B cell (primary cell): ENCODE results near the gene PROCA1. TPM values are rescaled to one million over a fixed set of nuclear protein-coding genes. Genes with fewer than 3 reads are reported as not detected.

Source experiments
- ATAC-seq: fragments of 200-7000 bp; cut with Tn5 transposase; one replicate; pipeline ENCODE4 v1.10.0; 2021; ENCODE audit warnings: low read depth, mild to moderate bottlenecking, moderate number of reproducible peaks, moderate library complexity
- CTCF ChIA-PET: fragments of 350-600 bp; sonication (Branson Sonifier 250); formaldehyde crosslinking; loops from one replicate; lab custom pipeline; 2021; ENCODE audit warnings: antibody characterized with exemption, inconsistent platforms; lab: Charles Lee
- POLR2A ChIA-PET: fragments of 350-600 bp; sonication (Branson Sonifier 250); formaldehyde crosslinking; loops from one replicate; lab custom pipeline; 2021; ENCODE audit warnings: antibody characterized with exemption; lab: Charles Lee
- DNase-seq: peaks from one replicate; pipeline ENCODE4 v3.0.0; 2013
- H2AFZ ChIP-seq: 2 replicates; pipeline ENCODE4 v1.6.1; 2012; ENCODE audit warnings: mild to moderate bottlenecking, low read depth, low read length; ENCODE audit not compliant: insufficient read depth, poor library complexity, severe bottlenecking
- H3K27ac ChIP-seq, 2 donors: 1 replicate in 1 of 2; 2 replicates in 1 of 2; pipeline ENCODE4 v1.5.1; 2012 to 2013; ENCODE audit warnings: low read length in 2 of 2, mild to moderate bottlenecking in 2 of 2, moderate library complexity in 1 of 2
- H3K27me3 ChIP-seq, 4 experiments: fragments of 200-600 bp in 1 of 4; sonication (generic) in 1 of 4; replicated peaks in 1 of 4; 1 replicate in 2 of 4; 2 replicates in 2 of 4; pipeline versions ENCODE4 v1.6.1 to v1.7.0; 2013 to 2016; ENCODE audit warnings: low read length in 3 of 4, mild to moderate bottlenecking in 2 of 4, mixed read lengths in 1 of 4, moderate library complexity in 1 of 4; ENCODE audit not compliant: insufficient read depth in 4 of 4, control insufficient read depth in 3 of 4; ENCODE audit errors: control extremely low read depth in 1 of 4
- H3K36me3 ChIP-seq, 2 experiments: replicated peaks in 1 of 2; 1 replicate in 1 of 2; 2 replicates in 1 of 2; pipeline versions ENCODE4 v1.6.1 to v1.7.1; 2013; ENCODE audit warnings: low read length in 1 of 2; ENCODE audit not compliant: insufficient read depth in 2 of 2, control insufficient read depth in 1 of 2; ENCODE audit errors: control extremely low read depth in 1 of 2, extremely low read depth in 1 of 2
- H3K4me1 ChIP-seq, 2 donors: fragments of 200-600 bp in 1 of 2; sonication (generic) in 1 of 2; 1 replicate in 1 of 2; 2 replicates in 1 of 2; pipeline versions ENCODE4 v1.5.1 to v1.6.1; 2013 to 2017; ENCODE audit warnings: low read length in 2 of 2; ENCODE audit not compliant: control insufficient read depth in 2 of 2, insufficient read depth in 2 of 2
- H3K4me2 ChIP-seq: replicated peaks from 2 replicates; pipeline ENCODE3; 2012; ENCODE audit warnings: mild to moderate bottlenecking, low read depth, low read length; ENCODE audit not compliant: poor library complexity, severe bottlenecking
- H3K4me3 ChIP-seq, 5 experiments: fragments of 200-600 bp in 1 of 5; sonication (generic) in 1 of 5; 1 replicate in 3 of 5; 2 replicates in 2 of 5; pipeline versions ENCODE4 v1.5.1 to v1.7.0; 2011 to 2016; ENCODE audit warnings: low read length in 4 of 5, mild to moderate bottlenecking in 4 of 5, low read depth in 2 of 5, control low read depth in 1 of 5, moderate library complexity in 1 of 5; ENCODE audit not compliant: insufficient read depth in 1 of 5; ENCODE audit errors: control extremely low read depth in 1 of 5, extremely low read depth in 1 of 5
- H3K79me2 ChIP-seq: fragments of 200-600 bp; sonication (generic); one replicate; pipeline ENCODE4 v1.6.0; 2016; ENCODE audit warnings: low read length; ENCODE audit not compliant: control insufficient read depth, insufficient read depth
- H3K9ac ChIP-seq: fragments of 200-600 bp; sonication (generic); 2 replicates; pipeline ENCODE4 v1.6.1; 2017; ENCODE audit warnings: mild to moderate bottlenecking, low read length, moderate library complexity
- H3K9me3 ChIP-seq, 3 donors: one replicate each; pipeline versions ENCODE4 v1.6.1 to v1.7.1; 2013; ENCODE audit warnings: low read length in 2 of 3; ENCODE audit not compliant: control insufficient read depth in 2 of 3, insufficient read depth in 1 of 3; ENCODE audit errors: control extremely low read depth in 1 of 3
- H4K20me1 ChIP-seq: 2 replicates; pipeline ENCODE4 v1.6.0; 2012; ENCODE audit warnings: mild to moderate bottlenecking, low read length; ENCODE audit not compliant: insufficient read depth, control insufficient read depth, poor library complexity, severe bottlenecking
- H3K27ac Mint-ChIP-seq: one replicate; pipeline ENCODE4 v1.8.0; 2021; ENCODE audit warnings: mixed read lengths
- H3K27me3 Mint-ChIP-seq: one replicate; pipeline ENCODE4 v1.8.0; 2021; ENCODE audit warnings: mixed read lengths
- H3K4me1 Mint-ChIP-seq: one replicate; pipeline ENCODE4 v1.8.0; 2021; ENCODE audit warnings: mixed read lengths
- H3K4me3 Mint-ChIP-seq: one replicate; pipeline ENCODE4 v1.8.0; 2021; ENCODE audit warnings: mixed read lengths
- H3K9me3 Mint-ChIP-seq: one replicate; pipeline ENCODE4 v1.8.0; 2022; ENCODE audit warnings: mixed read lengths; ENCODE audit not compliant: insufficient read depth
- CTCF ChIP-seq: fragments of 200-600 bp; IDR thresholded peaks from one replicate; pipeline ENCODE4 v1.8.0; 2022; ENCODE audit warnings: antibody characterized with exemption, mild to moderate bottlenecking
- EZH2 ChIP-seq: IDR thresholded peaks from 2 replicates; pipeline ENCODE4 v1.6.1; 2012; ENCODE audit warnings: borderline replicate concordance, low read depth, mild to moderate bottlenecking, moderate library complexity, low read length; ENCODE audit not compliant: insufficient read depth, poor library complexity, severe bottlenecking
- WGBS: methylation state at CpG from one replicate; pipeline ENCODE4 v1.1.5; 2013; ENCODE audit warnings: missing lambda C conversion rate; ENCODE audit not compliant: insufficient coverage; 5-methylcytosine and 5-hydroxymethylcytosine counted together
- intact Hi-C: fragments of 100-400 bp; cut with micrococcal nuclease; formaldehyde crosslinking; loops from one replicate; pipeline ENCODE4 v1.10.0; 2022
- polyA plus RNA-seq: library from polyadenylated mRNA; depleted of rRNA; stranded (reverse); fragments of >200 nt; gene quantifications from 2 replicates; pipeline ENCODE4 v1.2.3, GENCODE V29; 2012
- total RNA-seq, 2 donors: library from RNA; stranded (reverse); fragments of 120-200 nt in 1 of 2; gene quantifications; 1 replicate in 1 of 2; 2 replicates in 1 of 2; pipeline versions ENCODE4 v1.2.3 to v1.2.4, GENCODE V29; 2013 to 2022

The PROCA1 gene
- total and polyA plus RNA-seq, 2 donors (not counting 1 experiment from before 2014, with no cell fraction given): 7.4 to 26.8 TPM

GRCh38 chr17:28726627-28727491 lies 15.2 kb upstream of the PROCA1 start:
- H3K27me3 ChIP-seq: no peaks in the 10 kb centered on the region
- WGBS: under 1% methylated on average over 50 of the region's 57 CpGs
- intact Hi-C loops: loop anchor here (1.0 kb wide), 4 partner anchors 23 to 189 kb away; partner anchors contain the start of gene DHRS13
- peak overlapping the region; percentile 90 to 97 for H3K27ac ChIP-seq
- peak overlapping the region; percentile 98 for H3K4me3 Mint-ChIP-seq
- peaks cover 0 to 28% of the 10 kb centered on the region in 2 experiments for H3K36me3 ChIP-seq
- no peaks in the 10 kb centered on the region for H3K9me3 ChIP-seq
- H2AFZ ChIP-seq: peak overlapping the region; percentile 72
- H3K9me3 Mint-ChIP-seq: no peaks in the 10 kb centered on the region
- H3K4me1 ChIP-seq: peaks cover 34 to 61% of the 10 kb centered on the region in 2 donors
- peak overlapping the region; percentile 81 for H3K9ac ChIP-seq
- peak overlapping the region; percentile 40 to 77 (median 66) for H3K4me3 ChIP-seq
- H3K4me1 Mint-ChIP-seq: peaks cover 64% of the 10 kb centered on the region
- DNase-seq (peak; percentile 93), ATAC-seq (peak; percentile 46)
- peak overlapping the region; percentile 99 for H3K4me2 ChIP-seq
- POLR2A ChIA-PET: interaction anchor here (0.6 to 13.3 kb wide), 19 partner anchors 7 to 391 kb away, joined by 3 to 511 read pairs (median 9); partner anchors contain the start of genes BLTP2, DHRS13, FAM222B and FLOT2
- peak overlapping the region; percentile 100 for H3K27ac Mint-ChIP-seq
- TF ChIP-seq EZH2 (no peak), CTCF (peak; percentile 99)
- peaks cover 37% of the 10 kb centered on the region for H4K20me1 ChIP-seq
- H3K27me3 Mint-ChIP-seq: no peaks in the 10 kb centered on the region
- peaks cover 18% of the 10 kb centered on the region for H3K79me2 ChIP-seq
- CTCF ChIA-PET: interaction anchor here (0.6 to 15.9 kb wide), 52 partner anchors 8 to 422 kb away, joined by 3 to 1020 read pairs (median 4); partner anchors contain the start of genes ALDOC, DHRS13, FAM222B and FLOT2
